Heart right ventricle (tissue), 16 donors: ENCODE measurements around the gene MFAP4. TPM values are rescaled to one million over a fixed set of nuclear protein-coding genes. Genes with fewer than 3 reads are reported as not detected.
A peak's percentile ranks its signal among the peaks of the same experiment; 100 is the strongest.

Source experiments
- ATAC-seq, 8 donors: fragments of 200-7000 bp; cut with Tn5 transposase; one replicate each; pipeline ENCODE4 v1.9.1; 2020; ENCODE audit warnings: mild to moderate bottlenecking in 8 of 8, moderate library complexity in 8 of 8, moderate number of reproducible peaks in 1 of 8
- DNase-seq, 2 donors: peaks; one replicate each; pipeline ENCODE4 v3.0.0-alpha.2; 2020
- H3K27ac ChIP-seq, 10 donors: fragments of 200-600 bp; sonication (generic) in 2 of 10; one replicate each; pipeline versions ENCODE4 v1.5.0 to v1.8.0; 2020 to 2022; ENCODE audit warnings: mild to moderate bottlenecking in 3 of 10
- H3K27me3 ChIP-seq, 7 donors: fragments of 200-600 bp; one replicate each; pipeline ENCODE4 v1.8.0; 2021 to 2022; ENCODE audit warnings: mild to moderate bottlenecking in 2 of 7
- H3K36me3 ChIP-seq, 9 donors: fragments of 200-600 bp; sonication (generic) in 1 of 9; one replicate each; pipeline versions ENCODE4 v1.5.0 to v1.8.0; 2020 to 2022; ENCODE audit warnings: mild to moderate bottlenecking in 2 of 9
- H3K4me1 ChIP-seq, 9 donors: fragments of 200-600 bp; sonication (generic) in 1 of 9; one replicate each; pipeline versions ENCODE4 v1.5.0 to v1.8.0; 2020 to 2022; ENCODE audit warnings: mild to moderate bottlenecking in 4 of 9
- H3K4me3 ChIP-seq, 10 donors: fragments of 200-600 bp; sonication (generic) in 2 of 10; one replicate each; pipeline versions ENCODE4 v1.5.0 to v1.8.0; 2020 to 2022; ENCODE audit warnings: mild to moderate bottlenecking in 7 of 10, moderate library complexity in 2 of 10
- H3K9me3 ChIP-seq, 11 donors: fragments of 200-600 bp in 10 of 11; sonication (generic) in 2 of 11; one replicate each; pipeline versions ENCODE4 v1.5.0 to v1.8.0; 2013 to 2022; ENCODE audit warnings: mild to moderate bottlenecking in 2 of 11, control low read depth in 1 of 11, moderate library complexity in 1 of 11
- CTCF ChIP-seq, 9 donors: fragments of 200-600 bp; sonication (generic) in 2 of 9; IDR thresholded peaks; one replicate each; pipeline versions ENCODE4 v1.5.0 to v1.8.0; 2021 to 2022; ENCODE audit warnings: antibody characterized with exemption in 9 of 9, mild to moderate bottlenecking in 5 of 9, moderate library complexity in 1 of 9
- WGBS, 2 donors: extraction: QIAGEN DNeasy Blood & Tissue Kit; methylation state at CpG; one replicate each; pipeline ENCODE4 v1.1.7; 2013; ENCODE audit warnings: inconsistent platforms in 1 of 2; 5-methylcytosine and 5-hydroxymethylcytosine counted together
- intact Hi-C, 10 donors: fragments of 100-400 bp; cut with DNase I; formaldehyde crosslinking; loops; one replicate each; pipeline versions ENCODE4 v1.11.1 to v1.14.2; 2022
- polyA plus RNA-seq, 2 donors: library from polyadenylated mRNA; stranded (reverse); fragments of 200-250 nt; gene quantifications; one replicate each; pipeline ENCODE4 v1.2.3, GENCODE V29; 2013
- total RNA-seq, 10 donors: library from RNA; stranded (reverse); fragmentation: NEBNext Ultra II Directional in 3 of 10; extraction: Animal tissue kit (Norgen Biotek cat#: 25700) in 3 of 10; gene quantifications; one replicate each; pipeline versions ENCODE4 v1.2.1 to v1.2.4, GENCODE V29; 2021 to 2023
- donor health status: Arrhythmogenic right ventricular cardiomyopathy.
- donor health status: ischemic (EF 13 %, LVEDD 7.1; RV severe dilation, severe dysfunction).
- donor health status: healthy with polysubstance abuse.
- donor health status: DM: no; HTN: yes; CAD: no.
- donor health status: DM: no; HTN: no; CAD: no.
- donor health status: ischemic (EF 25% LVEDD 6.9; RV normal size, moderate dysfunction).
- donor health status: ischemic (EF 25% LVEDD 5.7; RV mildly dilated, moderate dysfunction).
- donor health status: healthy.
- donor health status: DM: yes; HTN: yes; CAD: no.
- donor health status: Ischemic cardiomyopathy.
- donor health status: ischemic (EF 35%, LVEDD 5.7; RV mildly dilated, moderate dysfunction).
- donor health status: nonischemic (EF 11% LVEDD 7.7; RV severe dilation, severe dysfunction).
- donor health status: DM: yes; HTN: yes; CAD: no.
- donor health status: PGD.
- donor health status: ischemic (EF 29% LVEDD 5.4; RV normal size, mild dysfunction).
- donor health status: nonischemic (EF 23%, LVEDD 6.1; RV moderate dilation, normal function).

MFAP4 gene
- total and polyA plus RNA-seq, 12 donors, result 15.4 to 101 (median 41.6) TPM

- 39 to 49% methylated on average over 16 of the region's 16 CpGs for WGBS, 2 donors
- peak; percentile 82 to 89 for DNase-seq
- H3K9me3 ChIP-seq, result no peaks in the 10 kb centered on the region
- peak overlapping the region in 4 of 10 donors; percentile 1 to 48 (median 32) for H3K4me3 ChIP-seq
- peaks cover 0 to 61% (median 25%) of the 10 kb centered on the region in 9 donors for H3K36me3 ChIP-seq
- ATAC-seq, result peak; percentile 54 to 80 (median 68)
- peak overlapping the region; percentile 4 to 93 (median 76) for H3K27ac ChIP-seq
- no peak for TF ChIP-seq CTCF (IDR thresholded peaks at IDR 0.05)
- H3K4me1 ChIP-seq, result peaks cover 12 to 78% (median 54%) of the 10 kb centered on the region in 9 donors
- intact Hi-C loops, result no loop called here
- H3K27me3 ChIP-seq, result no peaks in the 10 kb centered on the region
Measured at GRCh38 chr17:19384723-19385391, 2.1 kb downstream of the MFAP4 start.

GRCh38 chr17:19383681-19384470, 3.1 kb downstream of the MFAP4 start:
- Histone ChIP-seq H3K9me3 (no peaks in the 10 kb centered on the region), H3K4me3 (no peak overlapping the region), H3K27ac (peak overlapping the region; percentile 35 to 93 (median 76)), H3K4me1 (peaks cover 12 to 81% (median 56%) of the 10 kb centered on the region in 9 donors), H3K27me3 (no peaks in the 10 kb centered on the region), H3K36me3 (peaks cover 0 to 68% (median 25%) of the 10 kb centered on the region in 9 donors)
- ATAC-seq, result no peak
- intact Hi-C loops, result no loop called here
- DNase-seq, result peak in 1 of 2 donors; percentile 35
- TF ChIP-seq CTCF (IDR thresholded peaks at IDR 0.05), result no peak
- WGBS, 2 donors, result 71 to 72% methylated on average over 6 of the region's 6 CpGs

- ATAC-seq (no peak), DNase-seq (no peak)
- TF ChIP-seq CTCF (IDR thresholded peaks at IDR 0.05), result no peak
- Histone ChIP-seq H3K4me1 (peaks cover 12 to 73% (median 51%) of the 10 kb centered on the region in 9 donors), H3K27me3 (no peaks in the 10 kb centered on the region), H3K36me3 (peaks cover 0 to 68% (median 25%) of the 10 kb centered on the region in 9 donors), H3K4me3 (no peak overlapping the region), H3K27ac (no peak overlapping the region), H3K9me3 (no peaks in the 10 kb centered on the region)
- intact Hi-C loops, result no loop called here
- WGBS, 2 donors, result 85 to 88% methylated on average over 13 of the region's 13 CpGs
Measured at GRCh38 chr17:19382531-19383444, 4.2 kb downstream of the MFAP4 start.
